SW 1271 (cell line): ENCODE data around the gene TGM5.
"Not testable (repeated sequence)": the region's sequence is repeated elsewhere in the genome, so short reads cannot be mapped to it uniquely, and the experiment has no call there.

Experiments used
- DNase-seq, 2 experiments: peaks; one replicate each; lab custom pipeline; 2025; lab: John Stamatoyannopoulos, UW

Gene TGM5

GRCh38 chr15:43276563-43277200 lies 10.0 kb upstream of the TGM5 start:
- no peak for DNase-seq

GRCh38 chr15:43275740-43276562 lies 9.2 kb upstream of the TGM5 start:
- DNase-seq, result no peak

DNA sequence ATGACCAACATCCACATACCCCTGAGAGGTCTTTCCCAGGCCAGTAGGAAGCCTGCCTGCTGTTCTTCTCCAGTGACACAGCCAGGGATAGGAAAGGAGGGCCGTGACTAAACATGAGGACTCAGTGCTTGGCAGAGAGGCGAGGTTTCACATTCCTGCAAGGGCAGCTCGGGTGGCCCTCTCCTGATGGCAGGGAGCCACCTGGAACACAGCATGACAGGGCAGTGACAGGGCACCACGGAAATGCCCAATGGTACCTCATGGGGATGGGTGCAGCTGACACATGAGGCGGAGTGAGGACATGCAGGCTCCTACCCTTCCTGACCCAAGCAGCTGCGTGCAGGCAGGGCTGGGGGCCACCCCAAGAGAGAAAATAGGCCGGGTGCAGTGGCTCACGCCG lies 7.4 kb upstream of the TGM5 start:
- no peak for DNase-seq

DNA sequence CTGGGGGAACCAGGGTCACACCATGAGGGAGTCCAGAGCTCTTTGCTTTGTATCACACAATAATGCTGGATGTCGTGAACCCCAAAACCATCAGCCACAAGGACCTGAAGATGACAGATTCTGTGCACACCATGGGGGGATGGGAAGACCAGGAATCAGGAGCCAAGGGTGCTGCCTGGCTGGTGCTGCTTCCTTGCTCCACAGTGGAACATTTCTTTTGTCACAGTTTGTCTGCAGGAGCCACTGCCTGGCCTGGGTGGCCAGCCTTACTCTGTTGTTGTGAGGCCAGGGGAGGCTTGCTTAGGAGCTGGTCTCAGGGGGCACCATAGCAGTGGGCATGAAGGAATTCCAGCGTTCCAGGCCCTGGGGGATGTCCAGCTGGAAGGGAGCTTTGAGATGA lies 6.5 kb upstream of the TGM5 start:
- DNase-seq, result no peak

GRCh38 chr15:43271908-43272307 lies 5.2 kb upstream of the TGM5 start:
- not testable (repeated sequence) for DNase-seq

GRCh38 chr15:43270676-43271306 lies 4.1 kb upstream of the TGM5 start:
- no peak for DNase-seq

GRCh38 chr15:43270113-43270665 lies 3.5 kb upstream of the TGM5 start:
- no peak for DNase-seq

DNA sequence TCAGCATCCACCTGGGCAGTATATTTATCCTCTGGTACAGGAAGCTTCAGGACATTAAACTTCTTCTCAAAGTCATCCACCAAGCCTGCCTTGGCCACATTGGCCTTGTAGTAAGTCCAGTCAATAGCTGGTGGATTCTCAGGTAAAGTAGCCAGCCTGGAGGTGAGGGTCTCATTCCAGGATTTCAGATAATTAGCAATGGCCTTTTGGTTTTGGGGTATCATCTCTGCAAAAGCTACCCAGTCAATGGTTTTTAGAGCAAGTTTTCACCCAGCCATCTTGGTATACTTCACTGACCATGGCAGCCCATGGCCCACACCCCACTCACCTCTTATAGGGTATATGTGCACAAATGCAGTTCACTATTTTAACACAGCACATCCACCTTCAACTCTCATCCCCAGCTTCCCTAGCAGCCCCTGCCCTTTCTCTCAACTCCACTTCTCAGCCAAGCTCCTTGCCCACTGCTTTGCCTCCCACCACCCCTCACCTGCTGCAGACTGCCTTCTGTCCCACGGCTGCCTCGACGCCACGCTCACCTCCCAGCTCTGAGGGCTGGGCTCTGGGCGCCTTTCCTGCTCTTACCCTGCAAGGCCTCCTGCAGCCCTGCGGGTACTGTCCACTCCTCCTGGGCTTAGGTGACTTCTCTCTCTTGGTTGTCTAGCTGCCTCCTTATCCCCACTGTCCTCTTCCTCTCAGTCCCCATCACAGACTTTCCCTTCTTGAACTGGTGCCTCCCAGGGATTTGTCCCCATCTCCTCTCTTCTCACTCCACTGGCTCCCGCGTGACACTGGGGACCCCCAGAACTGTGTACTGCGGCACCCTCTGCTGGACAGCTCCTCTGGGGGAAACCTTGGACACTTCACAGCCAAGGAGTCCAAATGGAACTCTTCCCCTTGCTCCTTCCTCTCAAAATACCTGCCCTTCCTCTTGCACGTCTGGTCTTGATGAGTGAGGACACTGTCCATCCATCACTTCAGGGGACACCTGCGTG lies 1.7 kb upstream of the TGM5 start:
- no peak for DNase-seq

- no peak for DNase-seq
Measured at GRCh38 chr15:43267439-43267838, 711 bp upstream of the TGM5 start.

DNA sequence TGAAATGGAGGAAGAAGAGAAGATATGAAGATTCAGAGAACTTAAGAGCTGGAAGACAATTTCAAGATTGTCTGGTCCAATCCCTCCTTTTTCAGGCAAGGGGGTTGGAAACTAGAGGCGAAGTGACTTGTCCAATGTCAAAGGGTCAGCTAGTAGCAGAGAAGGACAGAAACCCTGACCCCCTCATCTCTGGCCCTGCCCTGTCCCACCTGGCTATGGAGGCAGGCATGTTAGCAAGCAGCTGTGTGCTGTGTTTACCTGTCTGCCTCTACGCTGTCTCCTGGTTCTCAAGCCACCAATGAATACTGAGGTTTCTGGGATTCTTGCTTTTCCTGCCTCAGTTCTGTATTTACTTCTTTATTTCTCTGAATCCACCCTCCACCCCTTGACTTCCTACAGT lies 342 bp downstream of the TGM5 start:
- no peak for DNase-seq

DNA sequence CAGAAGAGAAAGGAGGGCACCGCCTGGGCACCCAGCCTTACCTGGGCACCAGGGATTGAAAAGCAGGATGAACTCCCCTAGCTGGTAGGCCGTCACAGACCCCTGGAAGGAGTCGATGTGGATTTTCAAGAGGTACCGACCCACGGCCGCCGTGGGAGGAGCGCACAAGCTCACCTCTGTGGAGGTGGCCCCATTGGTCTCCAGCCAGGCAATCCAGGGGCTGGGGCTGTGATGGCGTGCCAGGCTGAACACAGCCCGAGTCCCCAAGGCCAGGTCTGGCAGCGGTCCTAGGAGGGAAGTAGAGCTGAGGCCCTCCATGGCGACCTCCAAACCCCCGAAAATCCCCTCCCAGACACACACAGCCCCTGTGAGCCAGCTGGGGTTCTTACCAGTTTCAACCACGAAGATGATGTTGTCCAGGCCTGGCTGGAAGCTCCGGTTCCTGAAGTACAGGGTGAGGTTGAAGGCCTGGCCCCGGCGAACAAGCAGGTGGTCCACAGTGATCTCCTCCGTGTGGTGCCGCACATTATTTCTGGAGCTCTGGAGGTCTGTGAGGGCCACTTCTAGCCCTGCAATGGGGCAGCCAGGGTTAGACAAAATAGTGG lies 6.6 kb downstream of the TGM5 start:
- DNase-seq, result no peak

DNA sequence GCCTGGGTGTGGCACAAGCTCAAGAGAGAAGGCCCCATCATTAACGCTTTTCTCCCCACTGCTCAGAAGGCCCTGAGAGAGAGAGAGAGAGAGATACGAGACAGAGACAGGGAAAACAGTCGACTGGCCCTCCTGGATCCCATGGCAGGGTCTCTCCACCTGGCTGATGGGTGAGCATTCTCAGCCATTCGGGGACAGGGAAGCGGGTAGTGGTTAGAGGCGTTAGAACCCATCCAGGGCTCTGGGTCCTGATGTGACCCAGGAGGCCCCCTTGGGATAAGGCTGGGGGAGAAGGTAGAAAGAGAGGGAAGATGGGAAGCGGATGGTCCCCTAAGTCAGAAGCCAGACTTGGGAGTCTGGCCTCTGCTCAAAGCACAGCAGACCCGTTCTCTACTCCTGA lies 7.9 kb downstream of the TGM5 start:
- DNase-seq, result no peak

GRCh38 chr15:43256341-43256740 lies 10.4 kb downstream of the TGM5 start:
- DNase-seq, result no peak

DNA sequence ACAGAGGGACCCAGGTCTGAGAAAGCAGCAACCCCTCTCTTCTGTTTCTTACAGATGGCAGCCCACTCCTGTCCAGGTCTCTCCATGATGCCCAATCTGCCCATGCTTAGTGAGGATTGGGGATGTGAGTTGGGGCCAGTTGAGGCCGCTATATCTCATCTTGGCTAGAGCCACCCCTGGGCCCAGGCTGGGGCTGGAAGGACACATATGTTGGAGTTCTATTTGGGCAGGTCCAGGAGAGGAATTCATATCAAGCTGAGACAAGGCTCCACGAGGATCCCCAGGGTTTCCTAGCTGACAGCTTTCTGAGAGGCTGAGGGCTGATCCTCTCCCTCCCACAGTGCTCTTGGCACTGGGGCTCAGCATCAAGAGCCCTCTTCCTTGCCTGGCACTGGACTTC lies 11.4 kb downstream of the TGM5 start:
- no peak for DNase-seq

GRCh38 chr15:43253431-43254403 lies 13.0 kb downstream of the TGM5 start:
- no peak for DNase-seq

DNA sequence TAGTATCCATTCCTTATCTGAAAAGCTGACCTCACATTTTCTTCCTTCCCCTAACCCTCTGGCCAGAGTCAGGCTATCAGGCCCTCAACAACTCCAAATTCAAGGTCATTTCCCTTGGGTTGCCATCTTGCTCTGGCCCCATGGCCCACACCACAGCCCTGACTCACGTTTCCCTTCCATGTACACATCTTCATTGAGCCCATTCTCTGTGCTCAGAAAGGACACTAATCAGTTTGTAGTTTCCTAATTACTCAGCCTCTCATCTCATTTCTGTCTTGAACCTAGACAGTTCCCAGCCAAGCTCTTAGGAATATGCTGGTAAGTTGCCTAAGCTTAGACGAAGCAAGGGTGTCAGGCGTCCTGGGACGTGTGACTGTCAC lies 14.9 kb downstream of the TGM5 start:
- no peak for DNase-seq

- DNase-seq, result no peak
Measured at GRCh38 chr15:43251185-43251870, 15.4 kb downstream of the TGM5 start.

DNA sequence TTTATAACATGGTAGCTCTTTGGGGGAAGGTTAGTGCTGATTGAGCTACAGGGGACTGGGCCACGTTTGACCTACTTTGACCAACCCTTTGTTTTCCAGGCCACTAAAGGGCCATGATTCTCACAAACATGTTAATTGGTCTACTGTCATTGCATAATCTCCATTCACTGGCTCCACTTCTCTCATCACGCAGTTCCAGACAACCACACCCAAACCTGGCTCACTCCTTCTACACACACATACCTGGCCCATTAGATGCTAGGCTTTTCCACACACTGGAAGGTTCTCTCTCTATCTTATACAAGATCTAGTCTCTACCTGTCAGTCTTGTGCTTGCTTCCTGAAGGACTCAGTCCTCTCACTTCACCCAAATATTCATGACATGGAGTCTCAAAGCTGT lies 15.9 kb downstream of the TGM5 start:
- DNase-seq, result no peak

GRCh38 chr15:43249699-43250203 lies 17.0 kb downstream of the TGM5 start:
- no peak for DNase-seq
